GM12865 (cell line): ENCODE measurements around the gene LAMA2.

Experiments
- DNase-seq: peaks from one replicate; pipeline ENCODE4 v3.0.0; 2010; ENCODE audit warnings: low read depth
- H3K4me3 ChIP-seq: 2 replicates; pipeline ENCODE4 v1.5.1; 2011; ENCODE audit warnings: mild to moderate bottlenecking, low read depth, low read length, control low read depth
- CTCF ChIP-seq: IDR thresholded peaks from 2 replicates; pipeline ENCODE4 v1.5.1; 2011; ENCODE audit warnings: low read length, control low read depth, low read depth, inconsistent platforms; ENCODE audit not compliant: insufficient read depth; ENCODE audit errors: missing control alignments

The LAMA2 gene

GRCh38 chr6:129370268-129370916 is 487.5 kb downstream of the LAMA2 start:
- TF ChIP-seq CTCF = peak; percentile 46
- DNase-seq = peak; percentile 34
- H3K4me3 ChIP-seq = no peak overlapping the region

GRCh38 chr6:129381885-129382284 is 498.9 kb downstream of the LAMA2 start:
- H3K4me3 ChIP-seq = no peak overlapping the region
- DNase-seq = no peak
- no peak for TF ChIP-seq CTCF

- H3K4me3 ChIP-seq = no peak overlapping the region
- DNase-seq = no peak
- TF ChIP-seq CTCF = no peak
These were observed 500.0 kb downstream of the LAMA2 start for GRCh38 chr6:129382916-129383315.

GRCh38 chr6:129385117-129385516 is 502.2 kb downstream of the LAMA2 start:
- no peak overlapping the region for H3K4me3 ChIP-seq
- DNase-seq = no peak
- no peak for TF ChIP-seq CTCF

- no peak overlapping the region for H3K4me3 ChIP-seq
- TF ChIP-seq CTCF = no peak
- DNase-seq = no peak
These were observed 508.0 kb downstream of the LAMA2 start for GRCh38 chr6:129390900-129391299.

GRCh38 chr6:129393654-129394053 is 510.7 kb downstream of the LAMA2 start:
- TF ChIP-seq CTCF = no peak
- DNase-seq = no peak

GRCh38 chr6:129398764-129399163 is 515.8 kb downstream of the LAMA2 start:
- DNase-seq = no peak
- no peak overlapping the region for H3K4me3 ChIP-seq
- no peak for TF ChIP-seq CTCF

More at GRCh38 chr6:129393654-129394053, 510.7 kb downstream of the LAMA2 start:
- no peak overlapping the region for H3K4me3 ChIP-seq
